Stimulated activated CD8-positive, alpha-beta memory T cell treated with anti-CD3 and anti-CD28 coated beads, Interleukin-12 subunit alpha, Interleukin-12 subunit beta, amount 100 ng/mL, for 4 hours (primary cell): ENCODE data around the gene MIA.
"Not testable (repeated sequence)": the region's sequence is repeated elsewhere in the genome, so short reads cannot be mapped to it uniquely, and the experiment has no call there.

Experiments
- DNase-seq: peaks from one replicate; pipeline ENCODE4 v3.0.0-alpha.2; 2020; ENCODE audit warnings: low read depth

MIA gene

GRCh38 chr19:40822704-40823553, 47.6 kb downstream of the MIA start:
- not testable (repeated sequence) for DNase-seq

DNA sequence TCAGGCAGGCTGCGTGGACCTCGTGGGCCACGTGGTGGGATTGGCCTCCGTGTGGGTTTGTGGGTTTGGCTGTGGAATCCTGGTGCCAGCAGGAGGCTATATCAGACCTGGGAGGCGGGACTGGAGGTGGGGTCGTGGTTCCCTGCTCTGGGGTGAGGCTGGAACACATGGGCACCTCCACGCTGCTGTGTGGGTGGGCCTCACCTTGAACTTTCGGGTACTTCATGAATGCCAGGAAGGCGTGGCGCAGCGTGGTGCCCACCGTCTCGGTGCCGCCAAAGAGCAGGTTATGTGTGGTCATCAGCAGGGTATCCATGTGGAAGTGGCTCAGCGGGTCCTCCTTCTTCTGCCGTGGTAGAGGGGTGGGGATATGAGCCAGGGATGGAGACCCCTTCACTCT, 49.6 kb downstream of the MIA start:
- DNase-seq: not testable (repeated sequence)

- not testable (repeated sequence) for DNase-seq
These were observed 50.3 kb downstream of the MIA start for GRCh38 chr19:40825460-40826095.

GRCh38 chr19:40826312-40826698, 51.0 kb downstream of the MIA start:
- not testable (repeated sequence) for DNase-seq

DNA sequence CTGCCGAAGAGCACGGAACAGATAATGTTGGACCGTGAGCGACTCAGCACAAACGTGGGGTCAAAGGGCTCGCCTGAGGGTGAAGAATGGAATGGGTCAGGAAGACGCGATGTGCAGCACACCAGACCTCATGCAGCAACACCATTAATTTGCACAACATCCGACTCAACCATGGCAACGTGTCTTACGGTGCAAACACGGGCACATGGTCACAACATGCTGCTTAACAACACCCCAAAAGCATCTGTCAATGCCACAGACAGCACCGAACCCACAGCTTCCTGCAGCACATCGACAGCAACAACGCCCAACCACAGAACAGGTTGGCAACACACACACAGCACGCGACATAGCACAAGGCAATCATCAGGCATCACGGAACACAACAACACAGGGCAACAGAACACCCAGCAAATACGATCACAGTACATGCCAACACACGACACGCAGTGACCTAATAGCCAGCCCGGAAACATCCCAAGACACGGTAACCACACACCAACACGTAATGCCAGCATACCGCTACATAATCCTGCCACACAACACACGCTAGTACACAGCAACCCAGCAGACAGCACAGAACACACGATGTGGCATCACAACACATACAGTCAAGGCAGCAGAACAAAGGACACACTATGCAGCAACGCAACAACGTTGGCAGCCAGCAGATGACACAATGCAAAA, 51.5 kb downstream of the MIA start:
- DNase-seq: not testable (repeated sequence)
